Lower leg skin (tissue), 3 donors: Measurements from ENCODE around the gene PPIP5K1.

Source experiments
- CTCF ChIP-seq, 3 donors: fragments of 450-650 bp; IDR thresholded peaks; one replicate each; pipeline ENCODE4 v1.5.1; 2016; ENCODE audit warnings: antibody characterized with exemption in 3 of 3, mild to moderate bottlenecking in 3 of 3, moderate library complexity in 2 of 3
- POLR2A ChIP-seq, 2 donors: fragments of 450-650 bp; IDR thresholded peaks; one replicate each; pipeline ENCODE4 v1.6.1; 2016 to 2017; ENCODE audit warnings: antibody characterized with exemption in 2 of 2, mild to moderate bottlenecking in 1 of 2, moderate library complexity in 1 of 2

DNA sequence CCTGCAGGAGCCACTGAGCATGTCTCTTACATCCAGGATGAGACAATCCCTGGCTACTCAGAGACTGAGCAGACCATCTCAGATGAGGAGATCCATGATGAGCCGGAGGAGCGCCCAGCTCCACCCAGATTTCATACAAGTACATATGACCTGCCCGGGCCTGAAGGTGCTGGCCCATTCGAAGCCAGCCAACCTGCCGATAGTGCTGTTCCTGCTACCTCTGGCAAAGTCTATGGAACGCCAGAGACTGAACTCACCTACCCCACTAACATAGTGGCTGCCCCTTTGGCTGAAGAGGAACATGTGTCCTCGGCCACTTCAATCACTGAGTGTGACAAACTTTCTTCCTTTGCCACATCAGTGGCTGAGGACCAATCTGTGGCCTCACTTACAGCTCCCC is 66.4 kb downstream of the PPIP5K1 start:
- TF ChIP-seq CTCF (IDR thresholded peaks at IDR 0.05) (no peak), POLR2A (IDR thresholded peaks at IDR 0.05) (no peak)
